SH-SY5Y (cell line): ENCODE data around the gene CDK5.

Experiments
- GATA2 ChIP-seq: IDR thresholded peaks from 2 replicates; pipeline ENCODE4 v1.6.1; 2011; ENCODE audit warnings: mild to moderate bottlenecking, low read depth, low read length
- GATA3 ChIP-seq: IDR thresholded peaks from 2 replicates; pipeline ENCODE4 v1.6.1; 2011; ENCODE audit warnings: low read depth, mild to moderate bottlenecking, low read length, moderate library complexity

CDK5 gene

GRCh38 chr7:151043959-151044358 lies 13.7 kb downstream of the CDK5 start:
- no peak for TF ChIP-seq GATA3
- TF ChIP-seq GATA2: no peak

DNA sequence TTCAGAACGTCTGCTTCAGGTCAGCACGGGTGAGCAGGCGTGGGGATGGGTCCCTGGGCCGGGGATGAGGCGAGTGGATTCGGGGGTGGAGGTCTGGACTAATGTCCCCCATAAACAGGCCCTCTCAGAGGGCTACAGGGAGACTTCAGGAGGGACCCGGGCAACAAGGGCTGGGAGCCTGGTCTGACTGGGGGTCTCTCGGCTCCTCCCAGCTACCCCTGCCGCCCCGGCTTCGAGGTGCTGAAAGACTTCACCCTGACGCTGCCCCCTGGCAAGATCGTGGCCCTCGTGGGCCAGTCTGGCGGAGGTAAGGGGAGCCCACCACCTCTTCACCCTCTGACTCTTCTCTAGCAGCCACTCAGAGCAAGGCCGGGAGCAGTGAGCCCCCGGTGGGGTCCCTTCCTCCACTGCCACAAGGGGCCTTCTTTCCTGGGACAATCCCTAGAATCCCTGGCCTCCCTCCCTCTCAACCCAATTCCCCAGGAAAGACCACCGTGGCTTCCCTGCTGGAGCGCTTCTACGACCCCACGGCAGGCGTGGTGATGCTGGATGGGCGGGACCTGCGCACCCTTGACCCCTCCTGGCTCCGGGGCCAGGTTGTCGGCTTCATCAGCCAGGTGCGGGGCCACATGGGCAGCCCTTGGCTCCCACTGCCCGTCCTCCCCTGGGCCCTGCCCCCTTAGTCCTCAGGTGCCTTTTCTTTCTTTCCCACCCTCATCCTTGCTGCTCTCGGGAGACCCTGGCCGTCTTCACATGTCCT lies 16.9 kb downstream of the CDK5 start:
- TF ChIP-seq GATA3 (no peak), GATA2 (no peak)

DNA sequence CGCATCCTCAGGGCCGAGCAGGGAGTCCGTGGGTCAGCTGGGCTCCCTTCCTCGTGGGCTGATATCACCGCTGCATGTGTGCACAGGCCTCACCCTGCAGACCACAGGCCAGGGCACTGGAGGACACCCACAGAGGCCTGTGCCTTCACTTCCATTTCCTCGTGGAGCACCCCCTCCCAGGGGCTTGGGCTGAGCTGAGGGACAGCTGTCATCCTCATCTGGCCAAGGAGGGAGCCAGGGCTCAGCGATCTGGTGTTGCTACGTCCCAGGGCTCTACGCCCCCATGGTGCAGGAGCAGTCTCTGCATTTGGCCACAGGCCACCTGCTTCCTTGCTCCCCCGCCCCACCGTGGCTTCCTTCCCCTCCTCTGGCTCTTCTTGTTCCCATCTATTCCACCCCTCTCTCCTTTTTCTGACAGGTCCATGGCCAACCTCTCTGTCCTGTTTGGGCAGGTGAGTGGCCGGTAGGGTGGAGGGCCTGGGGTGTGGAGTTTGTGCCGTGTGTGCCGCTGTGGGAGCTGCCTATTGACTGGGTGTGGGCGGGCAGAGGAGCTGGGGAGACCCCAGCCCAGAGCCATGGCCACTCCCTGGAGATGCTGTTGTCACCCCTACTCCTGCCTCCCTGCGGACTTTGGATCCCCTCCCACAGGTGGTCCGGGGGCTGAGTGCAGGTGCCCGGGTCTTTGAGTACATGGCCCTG lies 17.7 kb downstream of the CDK5 start:
- no peak for TF ChIP-seq GATA2
- TF ChIP-seq GATA3: no peak

DNA sequence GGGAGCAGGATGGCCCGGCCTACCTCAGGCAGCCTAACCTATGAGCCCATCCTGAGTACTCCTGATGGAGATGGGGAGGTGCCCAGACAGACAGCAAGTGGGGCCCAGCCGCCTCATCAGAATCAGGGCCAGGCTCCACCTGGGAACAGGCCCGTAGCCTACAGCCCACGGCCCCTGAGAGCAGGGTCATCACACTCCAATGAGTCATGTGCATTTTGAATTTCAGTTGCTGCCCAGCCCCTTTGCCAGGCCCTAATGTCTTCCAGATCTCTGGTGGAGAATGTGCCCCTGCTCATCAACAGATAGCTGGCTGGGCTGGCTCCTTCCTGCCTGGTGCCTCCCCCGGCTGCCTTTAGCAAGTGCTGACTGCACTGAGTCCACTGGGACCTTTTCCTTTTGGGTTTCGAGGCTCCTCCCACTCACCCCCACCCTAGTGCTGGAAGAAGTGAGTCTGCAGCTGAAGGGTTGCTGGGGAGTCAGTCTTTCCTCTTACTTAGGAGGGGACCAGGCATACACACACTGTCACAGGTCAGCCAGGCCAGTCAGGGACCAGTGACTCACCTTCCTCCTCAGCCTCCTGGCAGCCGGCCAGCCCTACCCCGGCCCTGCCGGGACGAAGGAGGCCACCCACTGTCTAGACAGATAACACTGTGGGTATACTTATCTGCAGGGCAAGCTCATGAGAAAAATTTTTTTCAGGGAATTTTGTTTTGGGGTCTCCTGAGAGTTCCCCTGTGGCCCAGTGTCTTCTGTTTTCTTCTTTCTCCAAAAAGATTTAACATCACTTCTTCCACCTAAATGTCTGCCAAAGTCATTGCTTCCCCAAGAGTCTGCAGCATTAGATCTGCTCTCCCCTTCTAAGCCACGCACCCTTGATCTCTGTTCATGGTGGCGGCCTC lies 18.5 kb downstream of the CDK5 start:
- TF ChIP-seq GATA3 (no peak), GATA2 (peak; percentile 23; the same call in 1 of the 2 replicates)

GRCh38 chr7:151035902-151036301 lies 21.8 kb downstream of the CDK5 start:
- TF ChIP-seq GATA3 (no peak), GATA2 (no peak)

- TF ChIP-seq GATA3: no peak
- TF ChIP-seq GATA2: no peak
Observed at GRCh38 chr7:151035026-151035717, 22.5 kb downstream of the CDK5 start.

GRCh38 chr7:151034312-151035025 lies 23.2 kb downstream of the CDK5 start:
- TF ChIP-seq GATA3: no peak
- TF ChIP-seq GATA2: no peak

DNA sequence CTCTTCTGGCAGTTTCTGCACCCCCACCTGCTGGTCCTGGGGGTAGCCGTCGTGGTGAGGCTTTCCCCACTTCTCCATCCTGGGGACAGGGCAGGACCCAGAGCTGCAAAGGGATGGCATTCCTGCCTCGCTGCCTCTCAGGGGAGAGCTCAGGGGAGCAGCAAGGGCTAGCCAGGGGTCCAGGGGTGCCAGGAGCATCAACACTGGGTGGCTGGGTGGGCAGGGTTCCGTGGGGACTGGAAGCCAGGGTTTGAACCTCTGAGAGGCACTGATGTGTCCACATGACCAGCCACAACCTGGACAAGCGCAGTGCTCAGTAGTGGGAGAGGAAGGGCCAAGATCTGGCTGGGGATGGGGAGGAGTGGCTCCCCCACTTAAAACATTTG lies 23.8 kb downstream of the CDK5 start:
- no peak for TF ChIP-seq GATA2

DNA sequence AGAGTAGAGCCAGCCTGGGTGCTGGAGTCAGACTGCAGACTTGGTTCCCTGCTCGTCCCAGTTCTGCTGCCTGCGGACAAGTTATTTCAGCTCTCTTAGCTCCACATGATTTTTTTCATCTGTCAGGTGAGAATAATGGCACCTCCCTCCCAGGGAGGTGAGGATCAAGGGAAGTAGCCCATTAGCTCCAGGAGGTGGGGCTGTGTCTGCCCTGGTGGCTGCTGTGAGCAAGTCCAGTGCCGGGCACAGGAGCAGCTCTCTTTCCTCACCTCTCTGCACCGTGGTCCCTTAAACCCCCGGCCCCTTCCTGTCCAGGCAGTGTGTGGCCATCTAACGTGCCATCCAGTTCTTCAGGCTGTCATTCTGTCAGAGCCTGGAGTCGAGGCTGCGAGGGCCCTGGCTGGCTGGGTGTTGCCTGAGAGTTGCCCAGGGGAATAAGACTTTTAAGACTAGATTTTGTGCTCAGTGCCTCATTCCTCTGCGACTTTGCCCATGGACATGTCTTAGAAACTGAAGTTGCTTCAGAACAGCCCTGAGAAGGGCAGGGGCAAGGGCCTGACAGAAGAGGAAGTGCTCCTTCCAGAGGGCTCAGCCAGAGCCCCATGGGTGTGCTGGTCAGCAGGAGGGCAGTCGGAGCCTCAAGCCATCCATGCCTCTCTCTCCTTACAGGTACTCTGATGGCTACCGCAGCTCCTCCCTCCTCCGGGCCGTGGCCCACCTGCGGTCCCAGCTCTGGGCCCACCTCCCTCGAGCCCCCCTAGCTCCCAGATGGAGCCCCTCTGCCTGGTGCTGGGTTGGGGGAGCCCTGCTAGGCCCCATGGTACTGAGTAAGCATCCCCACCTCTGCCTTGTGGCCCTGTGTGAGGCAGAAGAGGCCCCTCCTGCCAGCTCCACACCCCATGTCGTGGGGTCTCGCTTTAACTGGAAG lies 24.5 kb downstream of the CDK5 start:
- TF ChIP-seq GATA3 (no peak), GATA2 (no peak)

DNA sequence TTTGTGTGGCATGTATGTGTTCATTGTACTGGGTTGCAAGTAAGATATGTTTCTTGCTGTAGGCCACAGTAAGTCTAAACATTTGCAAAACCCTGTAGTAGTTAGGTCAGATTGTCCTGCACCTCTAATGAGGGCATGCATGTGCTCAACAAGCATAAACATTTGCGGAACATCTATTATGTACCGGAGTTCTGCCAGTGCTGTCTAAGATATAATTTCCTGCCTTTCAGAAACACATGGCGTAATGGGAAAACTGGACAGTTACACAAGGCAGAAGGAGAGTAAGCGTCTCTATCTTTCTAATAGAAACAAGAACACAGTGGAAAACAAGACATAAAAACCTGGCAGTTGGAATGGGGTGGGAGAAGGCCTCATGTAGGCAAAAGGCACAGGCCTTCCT lies 26.7 kb downstream of the CDK5 start:
- TF ChIP-seq GATA2 (no peak), GATA3 (no peak)

DNA sequence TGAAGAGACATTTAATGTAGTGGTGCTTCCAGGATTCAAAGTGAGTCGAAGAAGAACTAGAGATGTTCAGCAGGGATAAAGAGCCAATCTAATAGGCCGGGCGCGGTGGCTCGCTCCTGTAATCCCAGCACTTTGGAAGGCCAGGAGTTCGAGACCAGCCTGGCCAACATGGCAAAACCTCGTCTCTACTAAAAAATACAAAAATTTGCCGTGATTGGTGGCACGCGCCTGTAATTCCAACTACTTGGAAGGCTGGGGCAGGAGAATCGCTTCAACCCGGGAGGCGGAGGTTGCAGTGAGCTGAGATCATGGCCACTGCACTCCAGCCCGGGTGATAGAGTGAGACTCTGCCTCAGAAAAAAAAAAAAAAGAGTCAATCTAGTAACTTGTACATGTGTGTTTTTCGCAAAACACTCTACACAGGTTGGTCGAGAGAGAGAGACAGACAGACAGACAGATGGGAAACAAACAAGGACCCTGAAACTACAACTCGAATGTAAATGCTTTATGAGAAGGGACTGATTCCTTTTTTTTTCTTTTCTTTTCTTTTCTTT lies 28.7 kb downstream of the CDK5 start:
- TF ChIP-seq GATA2 (no peak), GATA3 (no peak)

DNA sequence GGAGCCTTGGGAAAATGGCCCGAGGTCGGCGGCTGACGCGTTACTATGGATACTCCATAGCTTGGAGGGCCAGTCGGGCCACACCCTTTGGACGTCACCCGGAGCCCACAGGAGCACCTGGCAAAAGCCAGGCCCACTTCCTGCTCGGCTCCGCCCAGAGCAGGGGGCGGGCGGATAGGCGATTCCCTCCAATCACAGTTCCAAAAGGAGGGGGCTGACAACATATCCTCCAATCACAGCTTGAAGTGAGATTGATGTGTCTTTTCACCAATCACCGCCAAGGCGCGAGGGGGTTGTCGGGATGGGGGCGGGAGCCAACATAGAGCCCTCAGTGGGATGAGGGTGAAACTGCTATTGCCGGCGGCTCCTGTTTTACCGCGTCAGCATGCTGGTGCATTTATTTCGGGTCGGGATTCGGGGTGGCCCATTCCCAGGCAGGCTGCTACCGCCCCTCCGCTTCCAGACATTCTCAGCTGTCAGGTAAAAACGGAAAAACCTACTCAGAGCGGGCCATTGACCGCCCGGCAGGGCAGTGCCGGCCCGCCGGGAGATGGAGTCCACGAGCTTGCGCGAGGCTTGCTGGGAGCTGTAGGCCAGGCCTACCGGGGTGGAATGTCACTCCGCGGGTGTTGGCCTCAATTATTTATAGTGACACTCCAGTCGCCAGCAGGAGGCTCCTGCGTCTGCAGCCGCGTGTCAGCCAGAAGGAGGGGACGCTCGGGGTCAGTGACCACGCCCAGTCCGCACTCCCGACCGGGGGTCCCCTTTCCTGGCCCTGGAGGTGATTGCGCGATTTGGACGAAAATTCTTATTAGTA lies 29.4 kb downstream of the CDK5 start, which contains the start of gene ABCB8:
ABCB8 (plus strand) TSS at position 320 of the 817 bp plus-strand sequence; CDS start at position 386, 66 bp downstream.
- TF ChIP-seq GATA3 (no peak), GATA2 (peak; percentile 26; the same call in 1 of the 2 replicates)
